AG04450 (cell line): Measurements from ENCODE around the gene PIK3CB. TPM values are rescaled to one million over a fixed set of nuclear protein-coding genes. Genes with fewer than 3 reads are reported as not detected.

Experiments used
- CTCF ChIA-PET: fragments of 300-600, 350-600 bp; formaldehyde crosslinking; extraction: SDS; loops from one replicate; lab custom pipeline; 2022; ENCODE audit warnings: antibody characterized with exemption, inconsistent platforms; lab: Charles Lee
- POLR2A ChIA-PET: fragments of 350-600 bp; formaldehyde crosslinking; extraction: SDS; loops from one replicate; lab custom pipeline; 2021; ENCODE audit warnings: antibody characterized with exemption, inconsistent platforms; lab: Yijun Ruan, JAX
- DNase-seq: peaks from one replicate; pipeline ENCODE4 v3.0.0-alpha.2; 2011; ENCODE audit warnings: low read depth, low spot score
- H3K27ac ChIP-seq: one replicate; pipeline ENCODE4 v1.5.1; 2012; ENCODE audit warnings: low read depth, low read length, control low read depth
- H3K27me3 ChIP-seq: one replicate; pipeline ENCODE4 v1.6.0; 2012; ENCODE audit warnings: low read length; ENCODE audit not compliant: control insufficient read depth, insufficient read depth
- H3K4me3 ChIP-seq: 2 replicates; pipeline ENCODE4 v1.5.1; 2011; ENCODE audit warnings: mild to moderate bottlenecking, low read depth, low read length, control low read depth
- H3K9me3 ChIP-seq: 2 replicates; pipeline ENCODE4 v1.5.1; 2012; ENCODE audit warnings: low read length; ENCODE audit not compliant: control insufficient read depth, insufficient read depth
- CTCF ChIP-seq: IDR thresholded peaks from 2 replicates; pipeline ENCODE4 v1.5.1; 2011; ENCODE audit warnings: low read depth, low read length, control low read depth, inconsistent platforms
- polyA minus RNA-seq: library from RNA; depleted of rRNA, polyadenylated mRNA; stranded (reverse); fragments of >200 nt; gene quantifications from 2 replicates; pipeline ENCODE4 v1.2.3, GENCODE V29; 2011; rRNA and poly(A)+ RNA removed
- polyA plus RNA-seq: library from polyadenylated mRNA; depleted of rRNA; stranded (reverse); fragments of >200 nt; gene quantifications from 2 replicates; pipeline ENCODE4 v1.2.3, GENCODE V29; 2011; rRNA removed

The PIK3CB gene
- 11.5 and 13.8 TPM in 2 replicates for polyA plus RNA-seq
- 10.2 and 12.4 TPM in 2 replicates for polyA minus RNA-seq

GRCh38 chr3:138834596-138835396, at the start of gene PIK3CB:
PIK3CB (minus strand) TSS chr3:138834928; CDS start chr3:138759343, 75,585 bp downstream.
- Histone ChIP-seq H3K27ac (peak within 1 kb of the TSS; percentile 93), H3K4me3 (peak within 1 kb of the TSS; percentile 84), H3K27me3 (no peaks in the 10 kb centered on the region), H3K9me3 (peaks cover 6% of the 10 kb centered on the region; the same call in 1 of the 2 replicates)
- CTCF ChIA-PET, result interaction anchor here (1.5 to 3.0 kb wide), 2 partner anchors 80 to 81 kb away, joined by 6 to 13 read pairs; no protein-coding TSS in a partner anchor
- POLR2A ChIA-PET, result interaction anchor here (0.7 to 1.5 kb wide), 2 partner anchors 11 to 88 kb away, joined by 3 to 4 read pairs; no protein-coding TSS in a partner anchor
- DNase-seq, result no peak
- no peak for TF ChIP-seq CTCF

- DNase-seq, result no peak
- ChIA-PET POLR2A (no interaction called here), CTCF (interaction anchor here (1.4 to 3.2 kb wide), 2 partner anchors 34 to 43 kb away, joined by 3 to 14 read pairs; no protein-coding TSS in a partner anchor)
- H3K27me3 ChIP-seq, result no peaks in the 10 kb centered on the region
- no peak overlapping the region for H3K4me3 ChIP-seq
- no peak for TF ChIP-seq CTCF
- H3K27ac ChIP-seq, result no peak overlapping the region
- H3K9me3 ChIP-seq, result no peaks in the 10 kb centered on the region
Observed at GRCh38 chr3:138881233-138881632, 46.5 kb upstream of the PIK3CB start.

GRCh38 chr3:138879541-138880380, 45.0 kb upstream of the PIK3CB start:
- no peaks in the 10 kb centered on the region for H3K27me3 ChIP-seq
- ChIA-PET CTCF (interaction anchor here (3.2 kb wide), 1 partner anchor 36 kb away, joined by 14 read pairs; no protein-coding TSS in a partner anchor), POLR2A (no interaction called here)
- H3K27ac ChIP-seq, result no peak overlapping the region
- H3K9me3 ChIP-seq, result no peaks in the 10 kb centered on the region
- no peak for DNase-seq
- no peak for TF ChIP-seq CTCF
- H3K4me3 ChIP-seq, result no peak overlapping the region

GRCh38 chr3:138877226-138877625, 42.5 kb upstream of the PIK3CB start:
- Histone ChIP-seq H3K4me3 (no peak overlapping the region), H3K9me3 (no peaks in the 10 kb centered on the region), H3K27me3 (no peaks in the 10 kb centered on the region), H3K27ac (no peak overlapping the region)
- ChIA-PET CTCF (interaction anchor here (0.7 to 2.6 kb wide), 3 partner anchors 38 to 546 kb away, joined by 7 to 12 read pairs (median 8); no protein-coding TSS in a partner anchor), POLR2A (interaction anchor here (0.7 kb wide), 1 partner anchor 254 kb away, joined by 8 read pairs; no protein-coding TSS in a partner anchor)
- TF ChIP-seq CTCF, result no peak
- DNase-seq, result no peak
